Subcutaneous adipose tissue (tissue), 4 donors: Measurements from ENCODE around the gene GMDS. TPM values are rescaled to one million over a fixed set of nuclear protein-coding genes. Genes with fewer than 3 reads are reported as not detected.

Experiments
- total RNA-seq, 4 donors: library from RNA; depleted of rRNA; stranded (reverse); fragments of >200 nt; gene quantifications; one replicate each; pipeline ENCODE4 v1.1.0, GENCODE V29; 2016
- TF ChIP-seq, protein P1 (sequence below): fragments of 450-650 bp; IDR thresholded peaks from one replicate; pipeline ENCODE4 v1.5.1; 2016; ENCODE audit warnings: low read depth, mild to moderate bottlenecking, control low read depth, antibody characterized with exemption, moderate library complexity

GMDS gene
- total RNA-seq, 4 donors from 2014 or later: 10.1 to 17.3 (median 13.9) TPM

DNA sequence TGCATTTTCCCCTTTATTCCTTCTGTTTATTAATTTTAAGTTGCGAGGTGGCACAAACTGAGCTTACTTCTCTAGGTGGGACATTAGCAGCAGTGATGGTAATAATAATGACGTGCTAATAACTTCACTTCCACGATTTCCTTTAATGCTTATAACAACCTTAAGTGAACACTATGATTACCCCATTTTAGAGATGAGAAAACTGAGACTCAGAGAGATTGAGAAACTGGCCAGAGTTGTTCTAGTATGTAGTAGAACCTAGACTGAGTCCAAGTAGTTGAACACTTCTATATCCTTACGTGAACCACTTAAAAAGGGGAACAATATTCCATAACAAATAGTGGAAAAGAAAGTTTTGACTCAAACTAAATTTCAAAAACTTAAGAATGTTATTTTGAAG lies 297.5 kb downstream of the GMDS start:
- TF ChIP-seq, protein P1, sequence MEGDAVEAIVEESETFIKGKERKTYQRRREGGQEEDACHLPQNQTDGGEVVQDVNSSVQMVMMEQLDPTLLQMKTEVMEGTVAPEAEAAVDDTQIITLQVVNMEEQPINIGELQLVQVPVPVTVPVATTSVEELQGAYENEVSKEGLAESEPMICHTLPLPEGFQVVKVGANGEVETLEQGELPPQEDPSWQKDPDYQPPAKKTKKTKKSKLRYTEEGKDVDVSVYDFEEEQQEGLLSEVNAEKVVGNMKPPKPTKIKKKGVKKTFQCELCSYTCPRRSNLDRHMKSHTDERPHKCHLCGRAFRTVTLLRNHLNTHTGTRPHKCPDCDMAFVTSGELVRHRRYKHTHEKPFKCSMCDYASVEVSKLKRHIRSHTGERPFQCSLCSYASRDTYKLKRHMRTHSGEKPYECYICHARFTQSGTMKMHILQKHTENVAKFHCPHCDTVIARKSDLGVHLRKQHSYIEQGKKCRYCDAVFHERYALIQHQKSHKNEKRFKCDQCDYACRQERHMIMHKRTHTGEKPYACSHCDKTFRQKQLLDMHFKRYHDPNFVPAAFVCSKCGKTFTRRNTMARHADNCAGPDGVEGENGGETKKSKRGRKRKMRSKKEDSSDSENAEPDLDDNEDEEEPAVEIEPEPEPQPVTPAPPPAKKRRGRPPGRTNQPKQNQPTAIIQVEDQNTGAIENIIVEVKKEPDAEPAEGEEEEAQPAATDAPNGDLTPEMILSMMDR: no peak

DNA sequence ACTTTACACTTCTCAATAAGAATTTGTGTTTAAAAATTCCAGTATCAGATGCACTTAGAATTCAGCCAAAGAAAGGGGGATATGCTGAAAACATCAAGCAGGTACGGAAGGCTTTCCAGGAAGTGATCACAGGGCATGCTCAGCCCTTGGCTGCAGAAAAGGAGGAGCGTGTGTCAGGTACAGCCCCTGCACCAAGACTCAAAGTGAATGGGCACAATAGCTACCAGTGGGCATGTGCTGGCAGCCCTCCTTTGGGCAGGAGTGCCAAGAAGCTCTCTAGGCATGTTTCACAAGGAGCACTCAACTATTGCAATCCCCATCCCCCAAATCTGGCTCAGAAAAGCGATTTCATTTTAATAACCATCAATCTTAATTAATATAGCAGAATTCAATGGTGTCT lies 298.8 kb downstream of the GMDS start:
- TF ChIP-seq, protein P1: no peak

DNA sequence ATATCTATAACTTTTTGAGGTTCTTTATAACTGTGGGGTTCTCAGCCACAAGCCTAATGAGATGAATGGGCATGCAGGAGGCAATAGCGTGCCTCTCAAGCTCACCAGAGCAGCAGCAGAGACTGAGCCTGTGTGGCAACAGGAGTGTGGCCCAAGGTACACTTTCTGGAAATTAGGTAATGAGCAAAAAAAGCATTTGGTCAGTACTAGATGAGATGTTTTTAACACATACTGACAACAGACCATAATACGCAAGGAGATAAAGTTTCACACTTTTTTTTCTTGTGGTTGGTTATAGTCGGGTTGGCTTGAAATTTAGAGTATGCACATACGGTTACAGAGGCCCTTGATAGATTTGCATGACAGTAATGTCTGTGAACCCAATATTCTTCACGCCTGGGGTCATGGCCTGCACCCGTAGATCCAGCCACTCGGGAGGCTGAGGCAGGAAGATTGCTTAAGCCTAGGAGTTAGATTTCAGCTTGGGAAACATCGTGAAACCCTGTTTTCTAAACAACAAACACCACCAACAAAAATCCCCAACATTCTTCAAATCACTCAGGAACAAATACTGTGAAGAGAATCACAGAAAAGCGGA lies 300.1 kb downstream of the GMDS start:
- TF ChIP-seq, protein P1: no peak

DNA sequence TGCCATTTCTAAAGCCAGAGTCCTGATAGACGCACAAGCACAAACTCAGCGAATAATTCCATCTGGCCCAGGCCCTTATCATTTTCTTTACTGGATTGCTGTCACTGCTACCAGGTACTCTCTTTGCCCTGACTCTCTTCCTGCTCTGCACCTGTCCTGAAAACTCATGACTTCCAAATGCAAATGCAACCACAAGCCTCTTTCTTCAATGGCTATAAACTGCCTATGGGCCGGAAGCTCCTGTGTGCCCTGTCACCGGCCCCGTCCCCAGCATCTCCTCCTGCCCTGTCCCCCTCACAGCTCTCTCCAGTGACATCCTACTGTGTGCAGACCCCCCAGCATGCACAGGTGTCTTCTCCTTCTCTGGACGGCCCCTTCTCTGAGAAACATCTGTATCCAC lies 302.6 kb downstream of the GMDS start:
- TF ChIP-seq, protein P1: no peak

DNA sequence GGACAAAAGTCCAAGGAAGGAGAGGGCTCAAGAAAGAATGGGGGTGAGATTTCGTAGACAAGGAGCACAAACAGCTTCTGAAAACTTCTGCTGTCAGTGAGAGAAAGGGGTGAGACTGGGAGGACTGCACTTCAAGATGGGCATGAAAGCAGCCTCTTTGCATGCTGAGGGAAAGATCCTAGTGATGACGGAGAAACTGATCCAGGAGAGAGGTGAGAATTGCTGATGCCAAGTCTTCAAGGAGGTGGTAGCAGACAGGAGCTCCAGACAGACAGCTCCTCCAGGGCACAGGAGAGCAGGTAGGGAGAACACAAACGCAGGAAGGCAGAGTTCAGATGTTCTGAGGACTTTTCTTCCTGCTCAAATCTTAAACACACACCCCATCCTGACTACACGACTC lies 303.9 kb downstream of the GMDS start:
- TF ChIP-seq, protein P1: no peak

DNA sequence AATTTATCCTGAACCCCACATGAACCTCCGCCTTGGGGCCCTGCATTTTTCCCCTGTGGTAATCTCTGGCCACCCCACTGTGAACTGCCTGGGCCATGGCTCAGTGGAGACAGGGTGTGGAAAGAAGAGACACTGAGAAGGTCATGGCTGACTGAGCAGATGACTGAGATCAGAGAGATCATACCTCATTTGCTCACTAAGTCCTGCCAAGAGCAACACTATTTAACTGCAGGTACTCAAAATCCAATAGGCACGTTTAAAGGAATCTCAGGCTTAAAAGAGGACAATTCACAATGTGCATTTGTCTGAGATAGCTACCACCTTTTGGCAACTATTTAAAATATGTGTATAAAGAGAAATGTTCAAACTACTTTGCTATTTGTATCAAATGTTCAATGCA lies 305.0 kb downstream of the GMDS start:
- TF ChIP-seq, protein P1: no peak

DNA sequence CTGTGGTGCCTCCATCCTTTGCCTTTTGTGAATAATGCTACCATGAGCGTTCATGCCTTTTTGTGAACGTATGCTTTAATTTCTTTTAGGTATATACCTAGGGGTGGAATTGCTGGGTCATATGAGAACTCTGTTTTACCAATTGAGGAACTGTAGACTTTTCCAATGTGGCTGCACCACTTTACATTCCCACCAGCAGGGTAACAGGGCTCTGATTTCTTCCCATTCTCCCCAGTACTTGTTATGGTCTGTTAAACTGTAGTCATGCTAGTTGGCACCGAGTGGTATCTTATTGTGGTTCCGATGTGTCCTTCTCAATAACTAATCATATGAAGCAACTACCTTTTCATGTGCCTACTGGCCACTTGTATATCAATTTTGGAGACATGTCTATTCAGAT lies 312.1 kb downstream of the GMDS start:
- TF ChIP-seq, protein P1: no peak
